Measurements from ENCODE around the gene FTO.

The FTO gene

DNA sequence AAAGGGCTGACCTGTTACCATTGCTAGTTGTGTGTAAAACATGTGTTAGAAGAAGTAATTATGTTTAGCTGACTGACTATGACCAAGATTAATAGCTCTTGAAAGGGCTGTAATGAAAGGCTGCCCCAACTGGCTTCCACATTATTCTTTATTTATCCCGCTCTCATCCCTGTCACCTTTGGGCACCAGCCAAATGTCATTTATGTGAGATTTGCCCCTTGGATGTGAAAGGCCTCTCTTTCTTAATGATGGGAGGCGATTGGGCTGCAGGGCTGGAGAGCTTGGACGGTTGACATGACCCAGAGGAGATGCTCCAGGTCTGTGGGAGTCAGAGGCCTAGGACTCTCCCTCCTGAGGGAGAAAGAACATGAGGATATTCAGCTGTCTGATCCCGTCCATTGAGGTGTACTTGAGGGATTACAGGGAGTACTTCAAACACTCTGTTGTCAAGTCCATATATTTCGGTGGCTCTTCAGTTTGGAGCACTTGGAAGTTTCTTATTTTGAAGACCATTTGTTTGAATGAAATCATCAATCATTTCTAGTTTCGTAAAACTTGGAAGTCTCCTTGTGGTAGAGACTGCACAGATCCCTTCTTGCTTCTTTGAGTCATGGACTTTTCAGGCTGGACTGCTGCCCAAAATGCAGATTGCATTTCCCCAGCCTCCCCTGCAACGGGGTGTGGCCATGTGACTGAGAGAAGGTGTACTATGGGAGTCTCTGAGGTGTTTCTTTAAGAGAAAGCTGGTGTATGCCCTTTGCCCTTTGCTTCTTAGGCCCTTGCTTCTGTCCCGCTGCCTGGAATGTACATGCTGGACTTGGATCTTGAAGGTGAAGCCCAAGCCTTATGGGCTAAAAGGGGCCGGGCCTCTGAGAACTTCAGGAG, 51.3 kb downstream of the FTO start:
- H3K79me2 ChIP-seq (ENCODE audit: low read length): 0 out of 2 replicates have a peak, but pooled peaks cover 18% of the 10 kb centered on the region
- H3K4me2 ChIP-seq (ENCODE audit: low read depth, low read length): no peak overlapping the region
- H3K9me2 ChIP-seq (replicated peaks; ENCODE audit: insufficient read depth, low read length): no peaks in the 10 kb centered on the region
- H3K27ac ChIP-seq (ENCODE audit: low read length): no peak overlapping the region
- TF ChIP-seq CTCF (IDR thresholded peaks at IDR 0.05; ENCODE audit: low read length) (no peak), EZH2phosphoT487 (IDR thresholded peaks at IDR 0.05; ENCODE audit: low read length) (no peak), EZH2 (optimal IDR thresholded peaks at IDR 0.05; ENCODE audit: low read depth, low read length) (no peak)
- H3K4me3 ChIP-seq (ENCODE audit: low read length): no peak overlapping the region
- H3K27me3 ChIP-seq (replicated peaks; ENCODE audit: insufficient read depth, low read length): no peaks in the 10 kb centered on the region
- no peaks in the 10 kb centered on the region for H4K20me1 ChIP-seq (ENCODE audit: insufficient read depth, low read length)
- no peaks in the 10 kb centered on the region for H3K36me3 ChIP-seq (replicated peaks; ENCODE audit: insufficient read depth, low read length)
- no peak overlapping the region for H2AFZ ChIP-seq (ENCODE audit: low read length)
- no peaks in the 10 kb centered on the region for H3K4me1 ChIP-seq (ENCODE audit: low read length)
- H3F3A ChIP-seq (ENCODE audit: insufficient read depth, low read length): no peaks in the 10 kb centered on the region
- H3K9ac ChIP-seq (ENCODE audit: low read length): no peak overlapping the region
- no peak for DNase-seq
- H3K9me3 ChIP-seq (replicated peaks; ENCODE audit: insufficient read depth, low read length): no peaks in the 10 kb centered on the region

DNA sequence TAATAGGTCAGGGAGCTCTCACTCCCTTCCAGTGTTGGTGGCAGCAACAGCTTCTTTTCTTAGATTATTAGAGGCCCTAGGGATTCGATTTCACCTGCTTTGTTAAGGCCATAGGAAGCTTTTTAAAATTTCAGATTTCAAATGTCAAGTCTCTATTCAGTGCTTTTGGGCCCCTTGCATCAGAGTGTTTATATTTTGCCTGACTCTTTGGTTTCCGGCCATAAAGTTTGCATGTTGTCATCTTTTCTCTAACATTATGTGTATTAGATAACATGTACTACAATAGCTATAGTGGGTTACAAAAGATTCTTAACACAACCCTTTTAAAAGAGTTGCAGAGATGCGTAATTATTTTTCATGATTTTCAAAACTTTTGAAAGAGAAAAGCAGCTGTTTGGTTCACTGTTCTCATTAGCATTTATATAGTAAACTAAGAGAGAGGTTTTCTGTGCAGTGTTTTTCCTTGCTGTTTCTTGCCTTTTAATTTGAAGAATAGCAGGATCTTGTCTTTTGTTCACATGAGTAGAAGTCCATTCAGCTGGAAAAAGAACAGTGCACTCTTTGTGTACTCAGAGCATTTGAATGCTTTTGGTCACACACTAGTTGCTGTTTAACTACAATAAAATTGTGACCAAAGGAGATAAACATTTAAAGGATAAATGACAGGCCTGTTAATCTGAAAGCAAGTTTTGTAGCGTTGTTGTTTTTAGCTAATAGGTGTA, 52.5 kb downstream of the FTO start:
- no peak overlapping the region for H3K4me2 ChIP-seq (ENCODE audit: low read depth, low read length)

DNA sequence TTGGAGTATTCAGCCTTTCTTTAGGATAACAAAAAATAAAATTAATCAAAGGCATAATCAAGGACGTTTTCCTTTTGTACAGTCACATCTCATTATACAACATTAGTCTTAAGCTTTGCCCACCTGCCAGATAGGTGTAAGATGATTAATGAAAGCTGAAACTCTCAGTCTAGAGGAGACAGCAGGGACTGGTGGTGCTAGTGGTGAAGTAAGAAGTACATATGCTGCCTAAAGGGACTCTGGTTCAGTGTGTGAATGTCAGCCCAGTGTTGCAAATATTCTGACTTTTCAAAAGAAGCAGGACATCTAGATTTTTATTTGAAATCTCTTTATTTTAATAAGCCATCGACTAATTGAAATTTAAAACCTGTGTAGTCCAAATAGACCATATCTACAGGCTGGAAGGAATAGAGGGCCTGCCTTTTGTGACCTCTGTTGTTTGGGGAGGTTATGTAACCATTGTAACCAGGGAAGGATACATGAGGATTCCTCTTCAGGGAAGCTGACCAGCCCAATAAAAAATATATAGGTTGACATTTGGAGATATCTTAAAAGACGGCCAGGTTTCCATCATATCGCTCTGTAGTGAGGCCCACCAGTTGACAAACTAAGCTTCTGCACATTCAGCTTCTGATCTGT, 54.1 kb downstream of the FTO start:
- no peaks in the 10 kb centered on the region for H3K9me2 ChIP-seq (replicated peaks; ENCODE audit: insufficient read depth, low read length)
- H3F3A ChIP-seq (ENCODE audit: insufficient read depth, low read length): no peaks in the 10 kb centered on the region
- H3K79me2 ChIP-seq (ENCODE audit: low read length): 0 out of 2 replicates have a peak, but pooled peaks cover 12% of the 10 kb centered on the region
- H3K9ac ChIP-seq (ENCODE audit: low read length): no peak overlapping the region
- H3K4me3 ChIP-seq (ENCODE audit: low read length): no peak overlapping the region
- no peaks in the 10 kb centered on the region for H3K36me3 ChIP-seq (replicated peaks; ENCODE audit: insufficient read depth, low read length)
- H3K4me2 ChIP-seq (ENCODE audit: low read depth, low read length): no peak overlapping the region
- TF ChIP-seq CTCF (IDR thresholded peaks at IDR 0.05; ENCODE audit: low read length): no peak
- no peak for TF ChIP-seq EZH2 (optimal IDR thresholded peaks at IDR 0.05; ENCODE audit: low read depth, low read length)
- TF ChIP-seq EZH2phosphoT487 (IDR thresholded peaks at IDR 0.05; ENCODE audit: low read length): no peak
- no peak overlapping the region for H3K27ac ChIP-seq (ENCODE audit: low read length)
- no peak for DNase-seq
- no peak overlapping the region for H2AFZ ChIP-seq (ENCODE audit: low read length)
- no peaks in the 10 kb centered on the region for H3K9me3 ChIP-seq (replicated peaks; ENCODE audit: insufficient read depth, low read length)
- H3K27me3 ChIP-seq (replicated peaks; ENCODE audit: insufficient read depth, low read length): no peaks in the 10 kb centered on the region
- no peaks in the 10 kb centered on the region for H4K20me1 ChIP-seq (ENCODE audit: insufficient read depth, low read length)
- no peaks in the 10 kb centered on the region for H3K4me1 ChIP-seq (ENCODE audit: low read length)

More for the DNA sequence above, 52.5 kb downstream of the FTO start:
- H3K9me2 ChIP-seq (replicated peaks; ENCODE audit: insufficient read depth, low read length): no peaks in the 10 kb centered on the region
- no peak for DNase-seq
- H3K36me3 ChIP-seq (replicated peaks; ENCODE audit: insufficient read depth, low read length): no peaks in the 10 kb centered on the region
- H4K20me1 ChIP-seq (ENCODE audit: insufficient read depth, low read length): no peaks in the 10 kb centered on the region
- 0 out of 2 replicates have a peak, but pooled peaks cover 18% of the 10 kb centered on the region for H3K79me2 ChIP-seq (ENCODE audit: low read length)
- H3K9ac ChIP-seq (ENCODE audit: low read length): no peak overlapping the region
- H2AFZ ChIP-seq (ENCODE audit: low read length): no peak overlapping the region
- H3K27ac ChIP-seq (ENCODE audit: low read length): no peak overlapping the region
- H3K9me3 ChIP-seq (replicated peaks; ENCODE audit: insufficient read depth, low read length): no peaks in the 10 kb centered on the region
- no peak for TF ChIP-seq EZH2 (optimal IDR thresholded peaks at IDR 0.05; ENCODE audit: low read depth, low read length)
- no peak for TF ChIP-seq EZH2phosphoT487 (IDR thresholded peaks at IDR 0.05; ENCODE audit: low read length)
- TF ChIP-seq CTCF (IDR thresholded peaks at IDR 0.05; ENCODE audit: low read length): no peak
- no peaks in the 10 kb centered on the region for H3K27me3 ChIP-seq (replicated peaks; ENCODE audit: insufficient read depth, low read length)
- H3K4me3 ChIP-seq (ENCODE audit: low read length): no peak overlapping the region
- H3F3A ChIP-seq (ENCODE audit: insufficient read depth, low read length): no peaks in the 10 kb centered on the region
- no peaks in the 10 kb centered on the region for H3K4me1 ChIP-seq (ENCODE audit: low read length)
